ENCODE data around the gene PLAC8.
"Not testable (repeated sequence)": the region's sequence is repeated elsewhere in the genome, so short reads cannot be mapped to it uniquely, and the experiment has no call there.

Gene PLAC8

DNA sequence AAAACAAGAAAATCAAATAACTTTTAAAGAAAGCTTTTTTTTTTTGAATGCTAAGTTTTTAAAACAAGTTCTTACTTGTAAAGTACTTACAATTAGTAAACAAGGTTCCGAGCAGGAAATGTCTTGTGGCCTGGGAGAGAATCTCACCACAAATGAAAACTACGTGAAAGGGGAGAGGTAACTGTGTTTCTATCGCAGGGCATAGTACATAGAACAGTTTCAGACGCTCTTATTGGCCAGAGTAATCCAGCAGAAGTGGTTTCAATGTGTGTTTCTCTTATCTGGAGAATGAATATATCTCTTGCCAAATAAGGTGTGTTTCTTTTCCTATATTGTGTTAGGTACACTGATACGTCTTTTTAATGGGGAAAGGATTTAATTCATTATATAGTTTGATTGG lies at the start of gene PLAC8:
PLAC8 (minus strand) TSS at position 154 of the 400 bp plus-strand sequence. CDS start 6,808 bp downstream, outside the sequence.
- no peak for DNase-seq

DNA sequence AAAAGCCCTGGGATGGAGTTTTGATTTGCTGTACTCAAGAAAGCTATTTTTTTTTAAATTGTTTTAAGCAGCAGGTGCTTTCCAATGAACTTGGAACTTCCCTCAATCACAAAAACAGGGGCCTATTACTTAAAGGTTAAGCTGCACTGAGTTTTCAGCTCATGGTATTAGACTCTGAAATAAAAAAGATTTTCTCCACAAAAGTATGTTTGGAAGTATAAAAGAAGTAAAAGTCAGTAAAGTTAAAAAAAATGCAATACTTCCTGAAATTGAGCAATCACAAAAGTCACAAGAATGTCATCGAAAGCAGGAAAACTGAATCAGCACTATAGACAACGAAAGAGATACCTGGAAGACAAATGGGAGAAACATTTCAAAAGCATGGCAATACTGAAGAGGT lies 38.9 kb upstream of the PLAC8 start:
- DNase-seq, result no peak

GRCh38 chr4:83152746-83153145 lies 38.2 kb upstream of the PLAC8 start:
- DNase-seq, result no peak

- DNase-seq, result no peak
These were observed 37.1 kb upstream of the PLAC8 start for GRCh38 chr4:83151651-83152050.

GRCh38 chr4:83150653-83151330 lies 36.3 kb upstream of the PLAC8 start:
- DNase-seq, result no peak

GRCh38 chr4:83149865-83150652 lies 35.5 kb upstream of the PLAC8 start:
- DNase-seq, result no peak

GRCh38 chr4:83146841-83147240 lies 32.3 kb upstream of the PLAC8 start:
- DNase-seq, result peak; percentile 18

DNA sequence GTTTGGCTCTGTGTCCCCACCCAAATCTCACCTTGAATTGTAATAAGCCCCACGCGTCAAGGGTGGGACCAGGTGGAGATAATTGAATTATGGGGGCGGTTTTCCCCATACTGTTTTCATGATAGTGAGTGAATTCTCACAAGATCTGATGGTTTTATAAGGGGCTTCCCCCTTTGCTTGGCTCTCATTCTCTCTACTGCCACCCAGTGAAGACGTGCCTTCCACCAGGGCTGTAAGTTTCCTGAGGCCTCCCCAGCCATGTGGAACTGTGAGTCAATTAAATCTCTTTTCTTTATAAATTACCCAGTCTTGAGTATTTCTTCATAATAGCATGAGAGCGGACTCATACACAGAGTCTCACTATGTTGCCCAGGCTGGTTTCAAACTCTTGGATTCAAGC lies 31.2 kb upstream of the PLAC8 start:
- not testable (repeated sequence) for DNase-seq

- DNase-seq, result no peak
These were observed 25.1 kb upstream of the PLAC8 start for GRCh38 chr4:83139514-83140156.

DNA sequence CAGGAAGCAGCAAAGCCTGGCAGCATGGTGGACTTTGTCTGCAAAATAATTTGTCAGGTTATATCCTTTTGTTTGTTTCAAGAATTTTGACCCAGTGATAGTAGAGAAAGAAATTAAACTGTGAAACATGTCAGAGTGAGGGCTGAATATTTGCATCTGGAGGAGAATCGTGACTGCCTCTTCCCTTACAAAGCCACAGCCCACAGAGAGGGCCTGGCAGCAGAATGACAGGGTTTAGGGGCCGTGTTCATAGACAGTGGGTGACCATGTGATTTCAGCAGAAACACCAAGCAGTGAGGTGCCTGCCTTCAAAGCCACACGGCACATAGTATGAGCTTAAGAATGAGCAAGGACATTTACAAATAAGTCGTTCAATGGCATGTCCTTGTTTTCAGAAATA lies 24.4 kb upstream of the PLAC8 start:
- DNase-seq, result no peak

GRCh38 chr4:83132065-83132464 lies 17.5 kb upstream of the PLAC8 start:
- no peak for DNase-seq

DNA sequence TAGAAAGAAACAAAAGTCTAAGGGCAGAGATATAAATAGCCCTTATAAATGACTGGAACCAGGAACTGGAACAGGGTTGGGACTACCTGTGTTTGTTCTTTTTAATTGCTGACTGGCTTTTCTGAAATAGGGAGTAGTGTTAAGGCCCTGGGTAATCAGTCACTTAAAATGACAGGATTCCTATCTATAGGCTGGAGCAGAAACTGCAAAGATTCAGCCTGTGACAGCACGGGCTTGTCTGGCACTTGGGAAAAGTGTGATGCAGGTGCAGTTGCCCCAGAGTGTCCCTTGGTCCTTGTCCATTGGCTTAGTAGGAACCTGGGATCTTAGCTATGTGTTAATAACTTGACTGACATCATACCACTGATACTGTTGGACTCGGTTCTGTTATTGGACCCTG lies 14.7 kb upstream of the PLAC8 start:
- no peak for DNase-seq

GRCh38 chr4:83128240-83128929 lies 13.9 kb upstream of the PLAC8 start:
- DNase-seq, result no peak

DNA sequence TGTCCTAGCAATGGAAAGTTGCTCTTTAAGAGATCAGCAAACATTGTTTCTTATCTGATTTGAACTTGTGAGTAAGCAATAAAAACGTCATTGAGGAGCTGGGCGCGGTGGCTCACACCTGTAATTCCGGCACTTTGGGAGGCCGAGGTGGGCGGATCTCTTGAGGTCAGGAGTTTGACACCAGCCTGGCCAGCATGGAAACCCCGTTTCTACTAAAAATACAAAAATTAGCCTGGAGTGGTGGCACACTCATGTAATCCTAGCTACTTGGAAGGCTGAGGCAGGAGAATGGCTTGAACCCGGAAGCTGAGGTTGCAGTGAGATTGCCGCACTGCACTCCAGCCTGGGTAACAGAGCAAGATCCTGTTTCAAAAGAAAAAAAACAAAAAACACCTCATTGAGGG lies 11.2 kb upstream of the PLAC8 start:
- no peak for DNase-seq

DNA sequence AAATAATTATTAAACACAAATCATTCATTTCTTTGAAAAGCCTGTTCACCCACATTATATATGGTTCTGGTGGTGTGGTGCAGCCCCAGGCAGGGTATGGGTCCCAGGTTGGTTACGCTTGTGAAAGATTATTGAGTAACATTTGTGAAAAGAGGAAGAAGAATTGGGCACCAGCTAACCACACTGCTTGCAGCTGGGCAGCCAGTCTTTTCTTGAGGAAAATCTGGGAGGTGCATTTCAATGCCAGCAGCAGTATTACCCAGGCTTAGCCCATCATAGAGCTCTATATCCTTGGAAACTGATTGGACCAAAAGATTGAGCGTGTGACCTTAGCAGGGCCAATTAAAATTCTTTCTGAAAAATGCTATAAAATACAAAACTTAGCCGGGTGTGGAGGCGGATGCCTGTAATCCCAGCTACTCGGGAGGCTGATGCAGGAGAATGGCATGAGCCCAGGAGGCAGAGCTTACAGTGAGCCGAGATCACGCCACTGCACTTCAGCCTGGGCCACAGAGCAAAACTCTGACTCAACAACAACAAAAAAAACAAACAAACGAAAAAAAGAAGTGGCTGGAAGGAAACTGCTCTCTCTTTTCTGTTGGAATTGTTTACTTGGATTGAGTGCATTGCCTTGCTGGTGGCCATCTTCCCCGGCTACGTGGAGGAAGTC lies 9.7 kb upstream of the PLAC8 start:
- DNase-seq, result no peak

GRCh38 chr4:83121246-83121645 lies 6.7 kb upstream of the PLAC8 start:
- no peak for DNase-seq

- no peak for DNase-seq
These were observed 4.3 kb upstream of the PLAC8 start for GRCh38 chr4:83118869-83119268.

- DNase-seq, result no peak
These were observed 1.2 kb upstream of the PLAC8 start for GRCh38 chr4:83115656-83116285.

DNA sequence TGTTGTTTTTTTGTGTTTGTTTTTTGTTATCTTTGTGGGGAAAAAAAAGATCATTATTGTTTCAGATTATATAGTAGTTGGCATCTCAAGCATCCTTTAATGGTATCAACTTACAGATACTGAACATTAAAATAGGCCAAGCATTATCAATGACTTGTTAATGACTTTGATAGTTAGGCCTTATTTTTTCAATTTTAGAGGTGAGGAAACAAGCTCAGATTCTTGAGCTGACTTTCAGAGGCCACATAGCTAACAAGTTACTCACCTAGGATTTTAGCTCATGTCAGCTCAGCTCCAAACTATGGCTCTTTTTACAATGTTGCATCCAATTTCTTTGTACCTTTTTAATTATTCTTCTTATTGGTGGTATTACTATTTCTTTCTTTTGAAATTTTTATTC lies 471 bp upstream of the PLAC8 start:
- DNase-seq, result no peak

GRCh38 chr4:83113429-83113786 lies 1.1 kb downstream of the PLAC8 start:
- no peak for DNase-seq

DNA sequence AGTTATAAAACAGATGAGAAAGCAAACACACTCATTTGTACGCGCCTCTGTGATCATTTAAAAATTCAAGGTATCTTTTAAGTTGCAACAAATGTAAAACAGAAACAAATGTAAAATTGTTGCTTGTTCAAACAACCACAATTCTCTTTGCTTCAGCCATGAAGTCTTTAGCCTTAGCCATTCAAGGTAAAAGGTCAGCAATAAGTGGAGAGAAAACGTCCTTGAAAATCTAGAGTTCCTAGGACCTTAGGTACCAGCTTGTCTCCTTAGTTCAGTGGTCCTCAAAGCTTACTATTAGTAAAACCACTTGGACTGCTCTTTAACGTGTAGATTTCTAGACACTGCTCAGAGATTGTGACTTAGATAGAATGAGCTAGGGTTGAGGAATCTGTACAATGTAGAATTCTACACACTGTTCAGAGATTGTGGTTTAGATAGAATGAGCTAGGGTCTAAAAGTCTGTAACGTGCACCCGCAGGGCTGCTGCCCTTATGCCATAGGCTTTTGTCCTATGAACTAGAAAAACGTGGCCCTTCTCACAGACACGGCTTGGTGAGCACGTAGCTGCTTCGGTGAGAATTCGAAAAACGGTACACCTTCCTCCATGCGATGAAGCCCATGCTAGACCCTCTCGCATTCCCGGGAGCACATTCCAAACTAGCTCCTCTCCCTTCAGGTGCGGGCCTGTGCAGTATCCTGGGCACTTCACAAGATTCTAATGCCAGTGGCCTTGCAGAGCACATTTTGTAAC lies 1.7 kb downstream of the PLAC8 start:
- no peak for DNase-seq

- DNase-seq, result no peak
These were observed 2.3 kb downstream of the PLAC8 start for GRCh38 chr4:83112231-83112630.
